Measurements from ENCODE around the gene MYL11. TPM values are rescaled to one million over a fixed set of nuclear protein-coding genes. Genes with fewer than 3 reads are reported as not detected.

The MYL11 gene
- total RNA-seq, 1 experiment from 2014 or later = not detected

GRCh38 chr16:30418350-30419181 lies 44.0 kb downstream of the MYL11 start:
- no peak overlapping the region for H2AFZ ChIP-seq (ENCODE audit: low read depth, low read length, poor library complexity, severe bottlenecking)
- ChIA-PET CTCF (interaction anchor here (0.8 to 4.9 kb wide), 11 partner anchors 10 to 326 kb away, joined by 3 to 52 read pairs (median 4); partner anchors contain the start of genes DCTPP1, TBC1D10B, ZNF48 and ZNF771), POLR2A (interaction anchor here (0.9 to 2.0 kb wide), 7 partner anchors 9 to 216 kb away, joined by 3 to 15 read pairs (median 5); partner anchors contain the start of genes DCTPP1, ZNF48, ZNF764 and ZNF771), RAD21 (ENCODE audit: low non-redundant PET in 1 of 2, low total read pairs in 2 of 2, uncharacterized antibody in 2 of 2, unreplicated experiment in 2 of 2) (interaction anchor here (0.6 to 1.4 kb wide), 5 partner anchors 9 to 41 kb away, joined by 3 to 13 read pairs (median 4); partner anchors contain the start of gene DCTPP1 (in 2 of the 2))
- TF ChIP-seq EZH2 (IDR thresholded peaks at IDR 0.05) (no peak), CTCF (IDR thresholded peaks at IDR 0.05 in 2 of 3, conservative IDR thresholded peaks at IDR 0.05 in 1 of 3; ENCODE audit: borderline replicate concordance in 1 of 3, insufficient read depth in 1 of 3, low read depth in 2 of 3, low read length in 2 of 3) (0 out of 6 replicates have a peak, but pooled peaks of 1 of the 3 experiments have one; percentile 14)
- intact Hi-C loops (cut with micrococcal nuclease) = no loop called here
- H3K79me2 ChIP-seq (ENCODE audit: insufficient read depth, low read length) = peaks cover 16% of the 10 kb centered on the region
- peak overlapping the region; percentile 83 for H3K27ac ChIP-seq (ENCODE audit: low read depth, low read length)
- ATAC-seq = no peak
- H3K36me3 ChIP-seq (ENCODE audit: control insufficient read depth in 1 of 2, insufficient read depth in 2 of 2, low read length in 2 of 2) = peaks cover 12 to 32% of the 10 kb centered on the region in 2 experiments; a peak in 2 of 4 replicates
- peak overlapping the region; percentile 79 for H3K4me2 ChIP-seq (ENCODE audit: low read length)
- no peak for DNase-seq (ENCODE audit: low read depth, low spot score)
- no peaks in the 10 kb centered on the region for H3K27me3 ChIP-seq (ENCODE audit: insufficient read depth, low read length)
- peaks cover 6 to 31% of the 10 kb centered on the region in 2 experiments; a peak in 3 of 4 replicates for H3K4me1 ChIP-seq (ENCODE audit: control insufficient read depth in 1 of 2, insufficient read depth in 2 of 2, low read length in 2 of 2)
- no peaks in the 10 kb centered on the region for H3K9me2 ChIP-seq (ENCODE audit: insufficient read depth)
- peak overlapping the region; percentile 26 to 44 for H3K4me3 ChIP-seq (replicated peaks in 1 of 2; ENCODE audit: low read depth in 1 of 2, low read length in 2 of 2)
- no peaks in the 10 kb centered on the region for H3K9me3 ChIP-seq (ENCODE audit: control insufficient read depth in 1 of 2, insufficient read depth in 1 of 2, low read depth in 1 of 2, low read length in 2 of 2)
- BruUV-seq (replicated peaks) = no TSS peak
- peak overlapping the region; percentile 65 for H3K9ac ChIP-seq (ENCODE audit: low read length)
- H4K20me1 ChIP-seq (ENCODE audit: insufficient read depth) = peaks cover 3% of the 10 kb centered on the region; the same call in 1 of the 2 replicates

GRCh38 chr16:30421010-30421409 lies 46.4 kb downstream of the MYL11 start:
- TF ChIP-seq FOSL1 (IDR thresholded peaks at IDR 0.05; ENCODE audit: low read depth) = no peak
- no peaks in the 10 kb centered on the region for H3K9me2 ChIP-seq (ENCODE audit: insufficient read depth)
- peaks cover 6 to 26% of the 10 kb centered on the region in 2 experiments; a peak in 3 of 4 replicates for H3K4me1 ChIP-seq (ENCODE audit: control insufficient read depth in 1 of 2, insufficient read depth in 2 of 2, low read length in 2 of 2)
- intact Hi-C loops (cut with micrococcal nuclease) = no loop called here
- H3K27me3 ChIP-seq (ENCODE audit: insufficient read depth, low read length) = no peaks in the 10 kb centered on the region
- H3K4me3 ChIP-seq (replicated peaks in 1 of 2; ENCODE audit: low read depth in 1 of 2, low read length in 2 of 2) = no peak overlapping the region
- no peak for DNase-seq (ENCODE audit: low read depth, low spot score)
- no TSS peak for BruUV-seq (replicated peaks)
- peaks cover 3% of the 10 kb centered on the region; the same call in 1 of the 2 replicates for H4K20me1 ChIP-seq (ENCODE audit: insufficient read depth)
- no peak overlapping the region for H2AFZ ChIP-seq (ENCODE audit: low read depth, low read length, poor library complexity, severe bottlenecking)
- H3K9me3 ChIP-seq (ENCODE audit: control insufficient read depth in 1 of 2, insufficient read depth in 1 of 2, low read depth in 1 of 2, low read length in 2 of 2) = no peaks in the 10 kb centered on the region
- RAD21 ChIA-PET (ENCODE audit: low non-redundant PET in 1 of 2, low total read pairs in 2 of 2, uncharacterized antibody in 2 of 2, unreplicated experiment in 2 of 2) = no interaction called here
- ATAC-seq = no peak
- peaks cover 20 to 45% of the 10 kb centered on the region in 2 experiments; a peak in 3 of 4 replicates for H3K36me3 ChIP-seq (ENCODE audit: control insufficient read depth in 1 of 2, insufficient read depth in 2 of 2, low read length in 2 of 2)
- H3K4me2 ChIP-seq (ENCODE audit: low read length) = no peak overlapping the region
- H3K79me2 ChIP-seq (ENCODE audit: insufficient read depth, low read length) = peaks cover 32% of the 10 kb centered on the region
- no peak overlapping the region for H3K27ac ChIP-seq (ENCODE audit: low read depth, low read length)
- CTCF ChIA-PET = interaction anchor here (4.9 kb wide), 1 partner anchor 9 kb away, joined by 52 read pairs; the partner anchor contains the start of gene DCTPP1
- POLR2A ChIA-PET = no interaction called here
- no peak overlapping the region for H3K9ac ChIP-seq (ENCODE audit: low read length)

Other genes starting within 250 kb of the MYL11 start
- 7.0 TPM for gene CORO1A, start 191.2 kb upstream of the MYL11 start, total RNA-seq (2021; ENCODE audit: unreplicated experiment)
- gene BOLA2B, start 181.1 kb upstream of the MYL11 start, total RNA-seq (2021; ENCODE audit: unreplicated experiment) = 180 TPM
- 48.3 TPM for gene SLX1A, start 180.9 kb upstream of the MYL11 start, total RNA-seq (2021; ENCODE audit: unreplicated experiment)
- 23.5 TPM for gene SULT1A3, start 175.5 kb upstream of the MYL11 start, total RNA-seq (2021; ENCODE audit: unreplicated experiment)
- 9.1 TPM for gene NPIPB13, start 126.3 kb upstream of the MYL11 start, total RNA-seq (2021; ENCODE audit: unreplicated experiment)
- gene CD2BP2, start 19.5 kb upstream of the MYL11 start, total RNA-seq (2021; ENCODE audit: unreplicated experiment) = 51.8 TPM
- gene TBC1D10B, start 4.3 kb upstream of the MYL11 start, total RNA-seq (2021; ENCODE audit: unreplicated experiment) = 49.2 TPM
- gene SEPTIN1, start 7.8 kb downstream of the MYL11 start, total RNA-seq (2021; ENCODE audit: unreplicated experiment) = 3.4 TPM
- gene ZNF48, start 20.6 kb downstream of the MYL11 start, total RNA-seq (2021; ENCODE audit: unreplicated experiment) = 17.9 TPM
- gene ZNF771, start 32.8 kb downstream of the MYL11 start, total RNA-seq (2021; ENCODE audit: unreplicated experiment) = 11.0 TPM
- 125 TPM for gene DCTPP1, start 55.2 kb downstream of the MYL11 start, total RNA-seq (2021; ENCODE audit: unreplicated experiment)
- 51.3 TPM for gene SEPHS2, start 71.1 kb downstream of the MYL11 start, total RNA-seq (2021; ENCODE audit: unreplicated experiment)
- gene ITGAL, start 97.9 kb downstream of the MYL11 start, total RNA-seq (2021; ENCODE audit: unreplicated experiment) = 1.4 TPM
- gene ZNF768, start 151.8 kb downstream of the MYL11 start, total RNA-seq (2021; ENCODE audit: unreplicated experiment) = 48.8 TPM
- 2.1 TPM for gene ZNF747, start 160.1 kb downstream of the MYL11 start, total RNA-seq (2021; ENCODE audit: unreplicated experiment)
- 9.1 TPM for gene ZNF764, start 183.6 kb downstream of the MYL11 start, total RNA-seq (2021; ENCODE audit: unreplicated experiment)
- gene ZNF688, start 196.9 kb downstream of the MYL11 start, total RNA-seq (2021; ENCODE audit: unreplicated experiment) = 3.6 TPM
- 0.15 TPM for gene ZNF785, start 210.9 kb downstream of the MYL11 start, total RNA-seq (2021; ENCODE audit: unreplicated experiment)
- gene ZNF689, start 235.6 kb downstream of the MYL11 start, total RNA-seq (2021; ENCODE audit: unreplicated experiment) = 10.3 TPM